ENCODE data around the gene NSD2.
A peak's percentile ranks its signal among the peaks of the same experiment; 100 is the strongest.

Gene NSD2

DNA sequence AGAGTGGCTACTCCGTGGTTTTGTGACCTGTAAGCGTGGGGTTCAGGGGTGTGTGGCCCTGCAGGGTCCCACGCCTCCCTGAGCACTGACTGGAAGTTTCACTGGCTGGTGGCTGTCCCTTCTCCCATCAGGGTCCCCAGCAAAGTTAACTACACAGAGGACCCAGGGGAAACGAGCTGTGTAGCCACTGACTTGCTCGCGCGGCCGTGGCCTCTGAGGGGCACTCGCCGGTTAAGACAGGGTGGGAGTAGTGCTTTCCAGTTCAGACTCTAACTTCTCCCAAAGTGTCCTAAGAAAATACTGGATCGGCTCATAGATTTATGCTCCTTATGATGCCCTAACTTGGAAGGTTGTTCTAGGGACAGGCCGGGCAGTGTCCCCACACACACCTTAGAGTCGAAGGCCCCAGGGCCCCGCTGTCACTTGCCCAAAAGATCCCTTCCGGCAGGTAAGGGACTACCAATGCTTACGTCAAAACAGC is 109.4 kb downstream of the NSD2 start:
- TF ChIP-seq, protein P1, sequence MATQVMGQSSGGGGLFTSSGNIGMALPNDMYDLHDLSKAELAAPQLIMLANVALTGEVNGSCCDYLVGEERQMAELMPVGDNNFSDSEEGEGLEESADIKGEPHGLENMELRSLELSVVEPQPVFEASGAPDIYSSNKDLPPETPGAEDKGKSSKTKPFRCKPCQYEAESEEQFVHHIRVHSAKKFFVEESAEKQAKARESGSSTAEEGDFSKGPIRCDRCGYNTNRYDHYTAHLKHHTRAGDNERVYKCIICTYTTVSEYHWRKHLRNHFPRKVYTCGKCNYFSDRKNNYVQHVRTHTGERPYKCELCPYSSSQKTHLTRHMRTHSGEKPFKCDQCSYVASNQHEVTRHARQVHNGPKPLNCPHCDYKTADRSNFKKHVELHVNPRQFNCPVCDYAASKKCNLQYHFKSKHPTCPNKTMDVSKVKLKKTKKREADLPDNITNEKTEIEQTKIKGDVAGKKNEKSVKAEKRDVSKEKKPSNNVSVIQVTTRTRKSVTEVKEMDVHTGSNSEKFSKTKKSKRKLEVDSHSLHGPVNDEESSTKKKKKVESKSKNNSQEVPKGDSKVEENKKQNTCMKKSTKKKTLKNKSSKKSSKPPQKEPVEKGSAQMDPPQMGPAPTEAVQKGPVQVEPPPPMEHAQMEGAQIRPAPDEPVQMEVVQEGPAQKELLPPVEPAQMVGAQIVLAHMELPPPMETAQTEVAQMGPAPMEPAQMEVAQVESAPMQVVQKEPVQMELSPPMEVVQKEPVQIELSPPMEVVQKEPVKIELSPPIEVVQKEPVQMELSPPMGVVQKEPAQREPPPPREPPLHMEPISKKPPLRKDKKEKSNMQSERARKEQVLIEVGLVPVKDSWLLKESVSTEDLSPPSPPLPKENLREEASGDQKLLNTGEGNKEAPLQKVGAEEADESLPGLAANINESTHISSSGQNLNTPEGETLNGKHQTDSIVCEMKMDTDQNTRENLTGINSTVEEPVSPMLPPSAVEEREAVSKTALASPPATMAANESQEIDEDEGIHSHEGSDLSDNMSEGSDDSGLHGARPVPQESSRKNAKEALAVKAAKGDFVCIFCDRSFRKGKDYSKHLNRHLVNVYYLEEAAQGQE (IDR thresholded peaks at IDR 0.05; ENCODE audit: insufficient replicate concordance, low read depth): no peak
- TF ChIP-seq SPI1 (IDR thresholded peaks at IDR 0.05; ENCODE audit: borderline replicate concordance, low read depth) (no peak), GABPA (IDR thresholded peaks at IDR 0.05; ENCODE audit: low read depth) (no peak)
- TF ChIP-seq, protein P2, sequence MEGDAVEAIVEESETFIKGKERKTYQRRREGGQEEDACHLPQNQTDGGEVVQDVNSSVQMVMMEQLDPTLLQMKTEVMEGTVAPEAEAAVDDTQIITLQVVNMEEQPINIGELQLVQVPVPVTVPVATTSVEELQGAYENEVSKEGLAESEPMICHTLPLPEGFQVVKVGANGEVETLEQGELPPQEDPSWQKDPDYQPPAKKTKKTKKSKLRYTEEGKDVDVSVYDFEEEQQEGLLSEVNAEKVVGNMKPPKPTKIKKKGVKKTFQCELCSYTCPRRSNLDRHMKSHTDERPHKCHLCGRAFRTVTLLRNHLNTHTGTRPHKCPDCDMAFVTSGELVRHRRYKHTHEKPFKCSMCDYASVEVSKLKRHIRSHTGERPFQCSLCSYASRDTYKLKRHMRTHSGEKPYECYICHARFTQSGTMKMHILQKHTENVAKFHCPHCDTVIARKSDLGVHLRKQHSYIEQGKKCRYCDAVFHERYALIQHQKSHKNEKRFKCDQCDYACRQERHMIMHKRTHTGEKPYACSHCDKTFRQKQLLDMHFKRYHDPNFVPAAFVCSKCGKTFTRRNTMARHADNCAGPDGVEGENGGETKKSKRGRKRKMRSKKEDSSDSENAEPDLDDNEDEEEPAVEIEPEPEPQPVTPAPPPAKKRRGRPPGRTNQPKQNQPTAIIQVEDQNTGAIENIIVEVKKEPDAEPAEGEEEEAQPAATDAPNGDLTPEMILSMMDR (IDR thresholded peaks at IDR 0.05; ENCODE audit: insufficient read depth, low read length): no peak

DNA sequence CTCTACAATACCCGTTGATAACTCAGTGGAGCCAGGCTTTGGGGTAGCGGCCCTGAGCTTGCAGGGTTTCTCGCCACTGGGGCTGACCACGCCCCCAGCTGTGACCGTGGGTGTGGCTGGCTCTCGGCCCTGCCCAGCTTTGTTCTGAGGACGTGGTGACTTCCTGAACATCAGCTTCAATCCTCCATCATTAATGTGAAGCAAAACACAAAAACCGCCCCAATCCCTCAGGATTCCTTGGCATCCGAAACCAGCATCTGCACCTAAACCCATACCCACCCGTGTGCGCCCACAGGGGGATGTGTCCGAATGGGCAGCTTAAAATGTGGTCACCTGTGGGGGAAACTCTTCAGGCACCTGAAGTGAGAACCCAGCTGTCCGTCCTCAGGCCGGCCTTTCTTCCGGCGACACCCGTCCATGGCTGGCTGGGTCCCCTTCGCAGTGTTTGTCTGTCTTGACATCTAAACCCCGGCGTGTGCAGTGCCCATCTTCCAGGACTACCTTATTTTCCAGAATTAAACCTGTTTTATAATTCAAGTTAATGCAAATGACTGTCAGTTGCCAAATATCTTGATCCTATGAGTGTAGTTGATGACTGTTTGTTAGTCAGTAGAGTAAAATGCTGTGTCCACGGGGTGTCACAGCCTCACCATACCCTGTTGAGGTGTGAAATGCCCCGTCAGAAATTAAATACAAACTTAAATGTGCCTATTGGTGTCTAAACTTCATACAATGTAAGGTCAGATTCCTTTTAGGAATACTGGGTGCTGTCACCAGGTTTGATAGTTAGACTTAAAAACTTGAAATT is 110.3 kb downstream of the NSD2 start:
- DNase-seq (ENCODE audit: low read depth in 1 of 2, low spot score in 1 of 2): peak in 1 of 2 experiments; percentile 14
- Histone ChIP-seq H3K4me3 (replicated peaks; ENCODE audit: insufficient read depth, low read length) (no peak overlapping the region), H3K27ac (replicated peaks) (no peak overlapping the region), H3K27me3 (ENCODE audit: insufficient read depth, poor library complexity, severe bottlenecking) (no peaks in the 10 kb centered on the region)
- TF ChIP-seq GABPA (IDR thresholded peaks at IDR 0.05; ENCODE audit: low read depth): no peak
- TF ChIP-seq, protein P2 (IDR thresholded peaks at IDR 0.05; ENCODE audit: insufficient read depth, low read length): no peak
- no peak; the same call in 1 of the 2 replicates for TF ChIP-seq POLR2AphosphoS5 (IDR thresholded peaks at IDR 0.05; ENCODE audit: low read depth)
- TF ChIP-seq, protein P1 (IDR thresholded peaks at IDR 0.05; ENCODE audit: insufficient replicate concordance, low read depth): no peak
- no peak for TF ChIP-seq SPI1 (IDR thresholded peaks at IDR 0.05; ENCODE audit: borderline replicate concordance, low read depth)

More for the DNA sequence above, 109.4 kb downstream of the NSD2 start:
- Histone ChIP-seq H3K4me3 (replicated peaks; ENCODE audit: insufficient read depth, low read length) (no peak overlapping the region), H3K27ac (replicated peaks) (no peak overlapping the region), H3K27me3 (ENCODE audit: insufficient read depth, poor library complexity, severe bottlenecking) (no peaks in the 10 kb centered on the region)
- no peak for DNase-seq (ENCODE audit: low read depth in 1 of 2, low spot score in 1 of 2)

DNA sequence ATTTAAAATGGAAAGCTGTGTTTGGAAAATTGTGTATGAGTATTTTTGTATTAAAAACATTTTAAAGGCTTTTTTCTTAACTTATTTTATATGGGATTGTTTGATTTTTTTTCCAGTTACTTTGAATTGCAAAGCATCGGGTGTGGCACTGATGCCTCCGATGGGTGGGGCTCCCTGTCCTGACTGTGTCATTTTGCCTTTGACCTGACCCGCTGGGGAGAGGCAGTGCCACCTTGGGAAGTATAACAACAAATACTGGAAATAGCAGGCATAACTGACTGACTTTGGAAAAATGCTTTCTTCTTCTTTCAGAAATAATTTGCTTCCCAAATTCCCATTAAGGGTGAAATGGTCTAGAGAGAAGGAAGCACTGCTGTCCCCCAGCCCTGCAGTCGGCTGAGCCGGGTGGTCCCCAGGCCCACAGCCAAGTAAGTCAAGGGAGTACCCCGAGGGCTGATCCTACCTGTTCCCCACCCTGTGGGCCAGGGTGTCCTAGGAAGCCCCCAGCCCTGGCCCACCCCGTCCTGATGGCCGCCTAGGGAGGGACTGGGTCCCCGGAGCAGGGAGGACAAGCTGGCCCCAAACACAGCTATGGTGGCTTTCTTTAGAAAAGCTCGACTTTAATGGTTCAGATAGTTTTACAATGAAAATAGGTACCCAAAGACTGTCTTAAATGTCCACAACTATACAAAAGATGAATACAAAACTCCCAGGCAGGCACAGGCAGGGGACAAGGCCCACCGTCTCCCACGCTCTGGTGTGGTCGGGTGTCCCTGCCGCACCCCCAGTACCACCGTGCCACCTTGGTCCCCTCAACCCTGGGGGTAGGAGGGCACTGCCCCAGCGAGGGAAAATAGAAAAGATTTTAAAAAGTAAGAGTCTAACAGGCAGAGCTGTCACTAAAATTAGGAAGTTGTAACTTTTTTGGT is 111.2 kb downstream of the NSD2 start:
- no peak overlapping the region for H3K27ac ChIP-seq (replicated peaks)
- no peak for DNase-seq (ENCODE audit: low read depth in 1 of 2, low spot score in 1 of 2)
- TF ChIP-seq, protein P1 (IDR thresholded peaks at IDR 0.05; ENCODE audit: insufficient replicate concordance, low read depth): no peak
- no peak for TF ChIP-seq SPI1 (IDR thresholded peaks at IDR 0.05; ENCODE audit: borderline replicate concordance, low read depth)
- TF ChIP-seq GABPA (IDR thresholded peaks at IDR 0.05; ENCODE audit: low read depth): no peak
- TF ChIP-seq, protein P2 (IDR thresholded peaks at IDR 0.05; ENCODE audit: insufficient read depth, low read length): no peak
- TF ChIP-seq POLR2AphosphoS5 (IDR thresholded peaks at IDR 0.05; ENCODE audit: low read depth): no peak

More for the DNA sequence above, 111.2 kb downstream of the NSD2 start:
- no peak overlapping the region for H3K4me3 ChIP-seq (replicated peaks; ENCODE audit: insufficient read depth, low read length)
- H3K27me3 ChIP-seq (ENCODE audit: insufficient read depth, poor library complexity, severe bottlenecking): no peaks in the 10 kb centered on the region
